A549 treated with AZD9567 at 1 μM for 4 hours (cell line): ENCODE results near the gene MARCO. TPM values are rescaled to one million over a fixed set of nuclear protein-coding genes. Genes with fewer than 3 reads are reported as not detected.

Experiments
- total RNA-seq: library from RNA; stranded (reverse); fragments of 200-300 nt; extraction: Qiagen RNA extraction; gene quantifications from 5 replicates; pipeline ENCODE4 v1.2.3, GENCODE V29; 2022; ENCODE audit not compliant: insufficient read depth

The MARCO gene
- 0.06 to 0.23 TPM in 2 of 5 replicates, not detected in the others for total RNA-seq

DNA sequence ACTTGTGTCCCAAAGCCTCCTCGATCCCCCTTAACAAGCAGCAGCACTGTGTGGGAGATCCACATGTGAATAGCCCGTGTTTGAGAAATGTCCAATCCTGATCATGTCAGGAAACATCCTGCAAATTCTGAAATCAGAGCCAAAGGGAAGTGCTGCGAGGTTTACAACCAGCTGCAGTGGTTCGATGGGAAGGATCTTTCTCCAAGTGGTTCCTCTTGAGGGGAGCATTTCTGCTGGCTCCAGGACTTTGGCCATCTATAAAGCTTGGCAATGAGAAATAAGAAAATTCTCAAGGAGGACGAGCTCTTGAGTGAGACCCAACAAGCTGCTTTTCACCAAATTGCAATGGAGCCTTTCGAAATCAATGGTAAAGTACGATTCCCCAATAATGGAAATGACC is at the start of gene MARCO:
MARCO (plus strand) TSS at position 164 of the 400 bp plus-strand sequence; CDS start at position 271, 107 bp downstream.

Other genes with a start within 250 kb of the MARCO start
- 0.61 to 0.86 TPM (median 0.69 TPM) in 4 of 5 replicates, not detected in the other for gene EN1, start 94.5 kb upstream of the MARCO start, total RNA-seq
- 0.17 to 0.35 TPM (median 0.26 TPM) in 4 of 5 replicates, not detected in the other for gene C1QL2, start 216.6 kb downstream of the MARCO start, total RNA-seq